ENCODE results near the gene FANK1.
"Not testable (repeated sequence)": the region's sequence is repeated elsewhere in the genome, so short reads cannot be mapped to it uniquely, and the experiment has no call there.

DNA sequence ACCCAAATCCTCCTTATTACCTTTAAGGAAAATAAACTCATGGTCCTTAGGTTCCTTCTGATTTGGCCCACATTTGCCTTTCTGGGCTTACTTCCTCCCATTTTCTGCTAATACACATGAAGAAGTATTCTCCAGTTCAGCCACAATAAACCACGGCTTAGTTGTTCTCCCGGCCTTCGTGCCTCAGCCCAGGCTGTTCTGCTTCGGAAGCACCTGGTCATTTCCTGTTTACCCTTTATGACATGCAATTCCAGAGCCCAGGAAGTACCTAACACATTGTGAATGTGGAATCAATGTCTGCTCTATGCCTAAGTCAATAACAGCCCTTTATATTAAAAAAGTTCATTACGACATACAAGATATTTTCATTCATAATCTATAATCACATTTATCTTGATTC, 4.0 kb upstream of the FANK1 start:
- not testable (repeated sequence) for TF ChIP-seq POLR2A (IDR thresholded peaks at IDR 0.05)
- TF ChIP-seq, protein P1, sequence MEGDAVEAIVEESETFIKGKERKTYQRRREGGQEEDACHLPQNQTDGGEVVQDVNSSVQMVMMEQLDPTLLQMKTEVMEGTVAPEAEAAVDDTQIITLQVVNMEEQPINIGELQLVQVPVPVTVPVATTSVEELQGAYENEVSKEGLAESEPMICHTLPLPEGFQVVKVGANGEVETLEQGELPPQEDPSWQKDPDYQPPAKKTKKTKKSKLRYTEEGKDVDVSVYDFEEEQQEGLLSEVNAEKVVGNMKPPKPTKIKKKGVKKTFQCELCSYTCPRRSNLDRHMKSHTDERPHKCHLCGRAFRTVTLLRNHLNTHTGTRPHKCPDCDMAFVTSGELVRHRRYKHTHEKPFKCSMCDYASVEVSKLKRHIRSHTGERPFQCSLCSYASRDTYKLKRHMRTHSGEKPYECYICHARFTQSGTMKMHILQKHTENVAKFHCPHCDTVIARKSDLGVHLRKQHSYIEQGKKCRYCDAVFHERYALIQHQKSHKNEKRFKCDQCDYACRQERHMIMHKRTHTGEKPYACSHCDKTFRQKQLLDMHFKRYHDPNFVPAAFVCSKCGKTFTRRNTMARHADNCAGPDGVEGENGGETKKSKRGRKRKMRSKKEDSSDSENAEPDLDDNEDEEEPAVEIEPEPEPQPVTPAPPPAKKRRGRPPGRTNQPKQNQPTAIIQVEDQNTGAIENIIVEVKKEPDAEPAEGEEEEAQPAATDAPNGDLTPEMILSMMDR (IDR thresholded peaks at IDR 0.05) = not testable (repeated sequence)

Data from uterus (tissue), 2 donors.